Upper lobe of left lung (tissue), 4 donors: ENCODE measurements around the gene GNAZ.

Experiments used
- CTCF ChIP-seq, 6 experiments: fragments of 450-650 bp in 4 of 6; fragments of 200-600 bp in 2 of 6; sonication (generic) in 2 of 6; IDR thresholded peaks; one replicate each; pipeline ENCODE4 v1.5.1; 2016 to 2019; ENCODE audit warnings: antibody characterized with exemption in 6 of 6
- EP300 ChIP-seq, 4 donors: sonication (generic); formaldehyde crosslinking; IDR thresholded peaks; one replicate each; pipeline ENCODE4 v1.5.1; 2017; ENCODE audit warnings: antibody characterized with exemption in 4 of 4, control low read depth in 2 of 4
- POLR2A ChIP-seq, 4 donors: fragments of 450-650 bp; IDR thresholded peaks; one replicate each; pipeline ENCODE4 v1.5.1; 2016 to 2017; ENCODE audit warnings: antibody characterized with exemption in 4 of 4, mild to moderate bottlenecking in 2 of 4
- POLR2AphosphoS5 ChIP-seq, 2 donors: sonication (generic); formaldehyde crosslinking; IDR thresholded peaks; one replicate each; pipeline ENCODE4 v1.5.1; 2017; ENCODE audit warnings: antibody characterized with exemption in 2 of 2

- TF ChIP-seq EP300 (IDR thresholded peaks at IDR 0.05) (no peak), POLR2A (IDR thresholded peaks at IDR 0.05) (no peak), CTCF (IDR thresholded peaks at IDR 0.05) (no peak), POLR2AphosphoS5 (IDR thresholded peaks at IDR 0.05) (no peak)
Measured at GRCh38 chr22:23105919-23106318, 35.6 kb downstream of the GNAZ start.
